HG02884 (cell line): ENCODE results near the gene PDS5A.
"Not testable (repeated sequence)": the region's sequence is repeated elsewhere in the genome, so short reads cannot be mapped to it uniquely, and the experiment has no call there.

Source experiments
- ATAC-seq: cut with Tn5 transposase; IDR thresholded peaks from one replicate; pipeline ENCODE4 v1.9.1; 2021; ENCODE audit warnings: mild to moderate bottlenecking, moderate library complexity; ENCODE audit not compliant: unreplicated experiment

Gene PDS5A, protein sequence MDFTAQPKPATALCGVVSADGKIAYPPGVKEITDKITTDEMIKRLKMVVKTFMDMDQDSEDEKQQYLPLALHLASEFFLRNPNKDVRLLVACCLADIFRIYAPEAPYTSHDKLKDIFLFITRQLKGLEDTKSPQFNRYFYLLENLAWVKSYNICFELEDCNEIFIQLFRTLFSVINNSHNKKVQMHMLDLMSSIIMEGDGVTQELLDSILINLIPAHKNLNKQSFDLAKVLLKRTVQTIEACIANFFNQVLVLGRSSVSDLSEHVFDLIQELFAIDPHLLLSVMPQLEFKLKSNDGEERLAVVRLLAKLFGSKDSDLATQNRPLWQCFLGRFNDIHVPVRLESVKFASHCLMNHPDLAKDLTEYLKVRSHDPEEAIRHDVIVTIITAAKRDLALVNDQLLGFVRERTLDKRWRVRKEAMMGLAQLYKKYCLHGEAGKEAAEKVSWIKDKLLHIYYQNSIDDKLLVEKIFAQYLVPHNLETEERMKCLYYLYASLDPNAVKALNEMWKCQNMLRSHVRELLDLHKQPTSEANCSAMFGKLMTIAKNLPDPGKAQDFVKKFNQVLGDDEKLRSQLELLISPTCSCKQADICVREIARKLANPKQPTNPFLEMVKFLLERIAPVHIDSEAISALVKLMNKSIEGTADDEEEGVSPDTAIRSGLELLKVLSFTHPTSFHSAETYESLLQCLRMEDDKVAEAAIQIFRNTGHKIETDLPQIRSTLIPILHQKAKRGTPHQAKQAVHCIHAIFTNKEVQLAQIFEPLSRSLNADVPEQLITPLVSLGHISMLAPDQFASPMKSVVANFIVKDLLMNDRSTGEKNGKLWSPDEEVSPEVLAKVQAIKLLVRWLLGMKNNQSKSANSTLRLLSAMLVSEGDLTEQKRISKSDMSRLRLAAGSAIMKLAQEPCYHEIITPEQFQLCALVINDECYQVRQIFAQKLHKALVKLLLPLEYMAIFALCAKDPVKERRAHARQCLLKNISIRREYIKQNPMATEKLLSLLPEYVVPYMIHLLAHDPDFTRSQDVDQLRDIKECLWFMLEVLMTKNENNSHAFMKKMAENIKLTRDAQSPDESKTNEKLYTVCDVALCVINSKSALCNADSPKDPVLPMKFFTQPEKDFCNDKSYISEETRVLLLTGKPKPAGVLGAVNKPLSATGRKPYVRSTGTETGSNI (N-terminal part only)

DNA sequence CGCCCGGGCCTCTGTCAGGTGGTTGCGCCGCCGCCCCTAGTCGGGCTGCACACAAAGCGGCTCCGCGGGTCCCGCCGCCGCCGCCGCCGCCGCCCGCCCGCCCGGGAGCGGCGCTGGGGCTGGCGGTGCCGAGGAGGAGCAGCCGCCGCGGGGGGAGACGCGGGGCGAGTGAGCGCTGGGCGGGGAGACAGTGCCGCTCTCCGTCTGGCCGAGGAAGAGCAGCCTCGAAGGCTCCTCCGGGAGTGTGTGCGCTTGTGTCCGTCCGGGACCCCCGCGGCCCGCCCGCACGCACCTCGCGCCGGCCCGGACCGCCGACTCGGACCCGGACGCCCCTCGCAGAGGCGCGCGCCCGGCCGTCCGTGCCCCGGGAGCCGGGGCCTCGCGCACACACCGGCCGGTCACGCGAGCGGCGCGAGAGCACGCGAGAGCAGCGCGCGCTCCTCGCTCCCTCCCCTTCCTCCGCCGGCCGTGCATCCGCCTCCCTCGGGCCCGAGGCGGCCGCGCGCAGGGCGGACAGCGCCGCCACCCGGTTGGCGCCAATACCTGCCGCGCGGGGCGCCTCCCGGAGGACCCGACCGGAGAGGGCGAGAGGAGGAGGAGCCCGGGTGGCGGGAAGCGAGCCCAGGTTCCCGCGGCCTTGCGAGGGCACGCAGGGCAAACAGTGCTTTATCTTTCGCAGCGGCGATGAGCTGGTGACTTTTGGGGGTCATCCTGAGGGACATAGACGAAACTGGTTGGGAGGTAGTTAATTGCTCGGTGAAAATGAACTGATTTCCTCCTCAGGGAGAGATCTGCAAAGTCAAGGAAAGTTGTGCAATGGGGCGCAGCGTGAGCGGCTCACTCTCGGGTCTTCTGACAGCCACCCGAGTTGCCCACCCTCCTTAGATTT lies at the start of gene PDS5A:
Gene PDS5A (minus strand): TSS at position 423 of the 889 bp plus-strand sequence. CDS start 1,334 bp downstream, outside the sequence.
- ATAC-seq = peak; percentile 71

DNA sequence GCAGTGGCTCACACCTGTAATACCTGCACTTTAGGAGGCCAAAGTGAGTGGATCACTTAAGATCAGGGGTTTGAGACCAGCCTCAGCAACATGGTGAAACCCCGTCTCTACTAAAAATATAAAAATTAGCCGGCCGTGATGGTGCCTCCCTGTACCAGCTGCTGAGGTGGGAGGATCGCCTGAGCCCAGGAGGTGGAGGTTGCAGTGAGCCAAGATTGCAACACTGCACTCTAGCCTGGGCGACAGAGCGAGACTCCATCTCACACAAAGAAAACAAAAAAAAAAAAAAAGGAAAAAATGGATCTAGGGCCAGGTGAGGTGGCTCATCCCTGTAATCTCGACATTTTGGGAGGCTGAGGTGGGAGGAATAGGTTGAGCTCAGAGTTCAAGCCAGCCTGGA lies 46.3 kb upstream of the PDS5A start:
- ATAC-seq = not testable (repeated sequence)

DNA sequence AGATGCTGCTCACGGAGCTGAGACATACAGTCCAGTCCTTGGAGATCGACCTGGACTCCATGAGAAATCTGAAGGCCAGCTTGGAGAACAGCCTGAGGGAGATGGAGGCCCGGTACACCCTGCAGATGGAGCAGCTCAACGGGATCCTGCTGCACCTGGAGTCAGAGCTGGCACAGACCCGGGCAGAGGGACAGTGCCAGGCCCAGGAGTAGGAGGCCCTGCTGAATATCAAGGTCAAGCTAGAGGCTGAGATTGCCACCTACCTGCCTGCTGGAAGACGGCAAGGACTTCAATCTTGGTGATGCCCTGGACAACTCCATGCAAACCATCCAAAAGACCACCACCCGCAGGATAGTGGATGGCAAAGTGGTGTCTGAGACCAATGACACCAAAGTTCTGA lies 43.4 kb upstream of the PDS5A start:
- not testable (repeated sequence) for ATAC-seq

DNA sequence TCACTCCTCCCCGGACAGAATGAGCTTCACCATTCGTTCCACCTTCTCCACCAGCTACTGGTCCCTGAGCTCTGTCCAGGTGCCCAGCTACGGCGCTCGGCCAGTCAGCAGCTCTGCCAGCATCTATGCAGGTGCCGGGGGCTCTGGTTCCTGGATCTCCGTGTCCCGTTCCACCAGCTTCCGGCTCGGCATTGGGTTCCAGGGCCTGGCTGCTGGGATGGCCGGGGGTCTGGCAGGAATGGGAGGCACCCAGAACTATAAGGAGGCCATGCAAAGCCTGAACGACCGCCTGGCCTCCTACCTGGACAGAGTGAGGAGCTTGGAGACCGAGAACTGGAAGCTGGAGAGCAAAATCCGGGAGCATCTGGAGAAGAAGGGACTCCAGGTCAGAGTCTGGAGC lies 42.5 kb upstream of the PDS5A start:
- no peak for ATAC-seq

DNA sequence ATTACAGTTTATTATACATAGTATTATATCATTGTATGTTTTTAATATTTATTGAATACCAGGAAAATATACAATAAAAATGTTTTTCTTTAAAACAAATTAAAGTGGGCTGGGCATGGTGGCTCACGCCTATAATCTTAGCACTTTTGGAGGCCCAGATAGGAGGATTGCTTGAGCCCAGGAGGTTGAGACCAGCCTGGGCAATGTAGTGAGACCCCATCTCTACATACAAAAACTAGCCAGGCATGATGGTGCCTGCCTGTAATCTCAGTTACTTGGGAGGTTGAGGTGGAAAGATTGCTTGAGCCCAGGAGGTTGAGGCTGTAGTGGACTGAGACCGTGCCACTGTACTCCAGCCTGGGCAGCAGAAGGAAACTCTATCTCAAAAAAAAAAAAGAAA lies 38.3 kb upstream of the PDS5A start:
- no peak for ATAC-seq

DNA sequence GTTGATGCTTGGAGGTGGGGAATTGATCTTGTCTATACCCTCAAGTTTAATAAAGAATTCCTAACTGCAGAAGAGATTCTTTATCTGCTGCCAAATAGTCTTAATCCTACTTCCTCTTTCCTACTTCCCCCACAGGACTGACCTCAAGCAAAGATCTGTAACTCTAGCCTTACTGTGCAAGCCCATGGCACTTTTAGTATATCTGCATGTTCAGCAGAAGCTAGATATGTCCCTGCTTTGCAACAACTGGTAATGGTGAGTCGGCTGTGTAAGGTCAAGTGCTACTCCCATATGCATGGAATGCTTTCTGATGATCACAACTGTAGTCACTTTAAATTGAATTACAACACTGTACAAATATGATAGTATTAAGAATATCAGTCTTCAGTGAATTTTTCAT lies 26.3 kb upstream of the PDS5A start:
- no peak for ATAC-seq

DNA sequence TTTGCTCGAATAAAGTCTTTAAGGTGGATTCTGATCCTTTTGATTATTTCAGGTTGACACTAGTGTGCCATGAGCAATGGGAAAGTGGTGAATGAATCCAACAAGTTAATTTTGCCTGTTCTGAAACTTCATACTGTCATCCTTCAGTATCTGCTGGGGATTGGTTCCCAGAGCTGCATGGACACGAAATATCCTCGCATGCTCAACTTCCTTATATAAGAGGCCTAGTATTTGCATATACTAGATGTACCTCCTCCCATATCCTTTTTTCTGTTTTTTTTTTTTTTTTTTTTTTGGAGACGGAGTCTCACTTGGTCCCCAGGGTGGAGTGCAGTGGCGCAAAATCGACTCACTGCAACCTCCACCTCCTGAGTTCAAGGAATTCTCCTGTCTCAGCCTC lies 23.0 kb upstream of the PDS5A start:
- ATAC-seq = no peak

DNA sequence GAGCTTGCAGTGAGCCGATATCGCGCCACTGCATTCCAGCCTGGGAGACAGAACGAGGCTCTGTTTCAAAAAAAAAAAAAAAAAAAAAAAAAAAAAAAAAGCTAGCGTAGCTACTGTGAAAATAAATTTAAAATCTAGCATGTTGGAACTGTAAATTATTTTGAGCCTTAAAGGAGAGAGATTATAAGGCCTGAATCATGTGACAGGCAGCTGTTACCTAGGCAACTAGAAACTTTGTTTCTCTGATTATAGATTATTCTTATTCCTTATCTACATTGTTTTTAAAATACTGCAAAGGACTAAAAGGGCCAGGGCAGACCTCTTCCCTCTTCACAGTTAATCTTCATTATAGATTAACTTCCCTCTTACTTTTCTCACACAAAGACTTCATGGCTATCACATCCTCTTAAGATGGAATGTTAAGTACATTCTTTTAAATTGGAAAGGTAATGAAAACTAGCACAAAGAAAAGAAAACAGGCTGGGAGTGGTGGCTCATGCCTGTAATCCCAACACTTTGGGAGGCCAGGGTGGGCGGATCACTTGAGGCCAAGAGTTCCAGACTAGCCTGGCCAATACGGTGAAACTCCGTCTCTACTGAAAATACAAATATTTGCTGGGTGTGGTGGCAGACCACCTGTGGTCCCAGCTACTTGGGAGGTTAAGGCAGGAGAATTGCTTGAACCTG lies 21.1 kb upstream of the PDS5A start:
- no peak for ATAC-seq

DNA sequence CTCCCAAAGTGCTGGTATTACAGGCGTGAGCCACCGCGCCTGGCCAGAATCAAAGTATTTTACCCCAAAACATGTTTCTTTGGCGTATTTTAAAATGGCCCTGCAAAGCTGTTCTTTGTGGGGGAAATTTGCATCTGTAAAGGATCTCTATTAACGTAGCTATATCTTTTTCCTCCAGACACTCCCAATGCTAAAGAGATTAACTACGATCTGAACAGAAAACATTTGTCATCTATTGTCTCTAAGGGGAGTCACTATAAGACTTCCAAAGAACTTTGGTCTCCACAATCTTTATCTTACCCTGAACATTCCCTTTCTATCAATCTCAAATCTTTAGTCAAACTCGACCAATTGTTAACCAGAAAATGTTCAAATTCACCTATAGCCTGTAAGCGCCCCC lies 19.1 kb upstream of the PDS5A start:
- ATAC-seq = no peak

DNA sequence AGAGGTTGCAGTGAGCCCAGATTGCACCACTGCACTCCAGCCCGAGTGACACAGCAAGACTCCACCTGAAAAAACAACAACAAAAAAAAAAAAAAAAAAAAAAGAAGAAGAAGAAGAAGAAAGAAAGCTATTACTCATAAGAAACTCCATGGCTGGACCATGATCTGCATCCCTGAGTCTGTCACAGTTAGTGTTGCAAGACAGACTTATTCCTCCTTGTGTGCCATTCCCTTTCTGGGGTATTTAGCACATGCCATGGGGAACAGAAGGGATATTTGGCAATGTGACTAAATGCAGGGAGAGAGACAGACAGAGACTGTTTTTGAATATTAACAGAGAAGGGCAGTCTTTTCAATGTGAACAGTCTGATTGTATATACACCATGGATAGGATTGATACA lies 16.7 kb upstream of the PDS5A start:
- ATAC-seq = no peak

DNA sequence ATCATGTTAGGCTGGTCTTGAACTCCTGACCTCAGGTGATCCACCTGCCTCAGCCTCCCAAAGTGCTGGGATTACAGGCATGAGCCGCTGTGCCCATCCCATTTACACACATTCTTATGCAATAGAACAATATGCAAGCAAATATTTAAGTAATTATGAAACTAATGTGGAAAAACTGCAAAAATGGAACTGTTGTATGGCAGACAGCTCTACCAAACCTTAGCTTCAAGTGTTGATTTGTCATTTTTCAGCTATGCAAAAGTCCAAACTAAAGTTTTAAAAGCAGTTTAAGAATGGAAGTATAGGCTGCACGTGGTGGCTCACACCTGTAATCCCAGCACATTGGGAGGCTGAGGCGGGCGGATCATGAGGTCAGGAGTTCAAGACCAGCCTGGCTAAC lies 11.7 kb upstream of the PDS5A start:
- ATAC-seq = not testable (repeated sequence)

DNA sequence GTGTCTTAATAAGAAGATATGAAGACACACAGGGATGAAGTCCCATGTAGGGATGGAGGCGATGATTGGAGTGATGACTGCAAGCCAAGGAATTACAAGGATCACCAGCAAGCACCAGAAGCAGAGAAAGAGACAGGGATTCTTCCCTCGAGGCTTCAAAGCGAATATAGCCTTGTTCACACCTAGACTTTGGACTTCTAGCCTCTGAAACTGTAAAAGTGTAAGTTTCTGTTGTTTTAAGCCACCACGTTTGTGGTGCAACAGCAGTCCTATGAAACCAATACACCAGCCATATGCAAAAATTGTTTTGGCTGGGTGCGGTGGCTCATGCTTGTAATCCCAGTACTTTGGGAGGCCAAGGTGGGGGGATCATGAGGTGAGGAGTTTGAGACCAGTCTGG lies 9.8 kb upstream of the PDS5A start:
- ATAC-seq = no peak

DNA sequence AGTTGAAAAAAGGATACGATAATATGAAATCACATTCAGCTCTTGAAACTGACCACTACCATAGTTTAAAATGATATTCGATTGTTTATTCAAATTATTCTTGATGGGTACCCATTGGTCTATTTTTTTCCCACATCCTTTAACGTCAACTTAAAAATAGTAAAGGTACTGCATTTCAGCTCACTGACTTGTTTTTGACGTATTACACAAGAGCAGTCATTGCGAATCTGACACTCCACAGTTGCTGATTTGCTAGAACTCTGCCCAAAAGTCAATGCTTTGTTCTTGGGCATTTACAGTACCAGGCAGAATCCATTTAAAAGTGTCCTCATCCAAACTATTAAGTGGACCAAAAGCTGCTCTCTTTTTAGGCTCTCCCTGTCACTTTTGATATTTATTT lies 1.2 kb upstream of the PDS5A start:
- ATAC-seq = no peak

DNA sequence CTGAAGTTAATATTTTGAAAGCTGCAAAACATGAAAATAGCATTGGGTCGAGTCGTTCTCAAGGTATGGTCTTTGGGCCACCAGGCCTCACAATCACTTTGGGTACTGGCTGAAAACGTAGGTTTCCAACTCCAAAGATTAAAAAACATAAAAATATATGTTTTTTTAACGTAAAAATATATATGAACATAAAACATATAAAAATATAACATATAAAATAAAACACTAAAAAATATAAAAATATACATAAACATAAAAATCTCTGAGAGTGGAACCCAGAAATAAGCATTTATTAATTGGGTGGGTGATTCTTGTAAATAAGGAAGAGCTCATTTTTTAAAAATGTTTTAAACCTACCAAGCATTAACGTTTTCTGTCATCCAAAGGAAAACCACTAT lies 666 bp upstream of the PDS5A start:
- ATAC-seq = no peak

DNA sequence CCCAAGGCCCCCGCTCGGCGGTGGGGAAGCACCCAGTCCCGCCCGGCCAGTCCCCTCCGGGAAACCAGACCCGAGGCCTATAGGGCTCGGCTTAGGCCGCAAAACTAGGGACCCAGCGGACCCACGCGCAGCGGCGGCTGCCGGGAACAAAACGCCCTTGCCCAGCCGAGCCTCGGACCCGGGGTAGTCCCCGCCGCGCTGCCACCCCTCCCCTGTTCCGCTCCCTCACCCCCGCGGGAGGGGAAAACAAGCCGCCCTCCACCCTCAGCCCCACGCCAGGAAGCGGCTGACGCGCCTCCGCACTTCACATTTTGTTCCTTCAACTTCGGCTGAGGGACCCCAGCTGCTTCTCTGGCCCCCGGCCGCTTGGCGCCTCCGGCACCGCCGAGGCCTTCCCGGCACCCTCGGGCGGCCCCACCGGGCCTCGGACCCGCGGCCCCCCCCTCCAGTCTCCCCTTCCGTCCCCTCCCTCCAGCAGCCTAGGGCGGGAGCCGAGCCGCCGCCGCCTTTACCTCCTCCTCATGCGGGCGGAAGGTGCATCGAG lies 694 bp downstream of the PDS5A start:
- ATAC-seq = peak; percentile 14

DNA sequence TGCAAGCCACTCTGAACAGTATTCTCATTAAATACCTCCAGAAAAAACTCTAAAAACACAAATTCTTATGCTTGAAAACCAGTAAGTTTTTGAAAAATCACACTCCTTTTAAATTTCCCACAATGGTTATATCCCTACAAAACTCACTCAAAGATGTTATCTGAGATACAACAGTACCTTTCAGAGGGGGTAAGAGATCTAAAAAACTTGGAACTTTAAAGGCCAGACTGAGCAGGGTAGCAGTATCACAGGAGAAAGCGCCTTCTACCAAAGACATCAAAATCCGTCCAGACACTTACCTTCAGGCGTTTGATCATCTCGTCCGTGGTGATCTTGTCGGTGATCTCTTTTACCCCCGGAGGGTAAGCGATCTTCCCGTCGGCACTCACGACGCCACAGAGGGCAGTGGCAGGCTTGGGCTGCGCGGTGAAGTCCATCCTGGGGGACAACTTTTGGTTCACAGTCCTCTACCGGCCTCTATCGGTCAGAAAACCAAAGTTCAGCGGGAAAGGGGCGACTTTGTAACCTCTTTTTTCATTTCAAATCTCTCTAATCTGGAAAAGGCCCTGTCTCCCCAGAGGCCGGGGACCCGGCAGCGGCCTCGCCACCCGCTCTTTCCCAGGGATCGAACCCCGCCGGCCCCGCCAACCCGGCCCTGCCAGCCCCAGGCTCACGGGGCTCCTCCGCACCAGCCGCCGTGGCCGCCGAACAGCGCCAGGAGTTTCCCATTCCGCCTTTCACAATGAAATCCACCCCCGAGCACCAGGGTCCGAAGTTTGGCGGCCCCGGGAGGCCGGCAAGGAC lies 1.4 kb downstream of the PDS5A start:
- ATAC-seq = peak; percentile 28

DNA sequence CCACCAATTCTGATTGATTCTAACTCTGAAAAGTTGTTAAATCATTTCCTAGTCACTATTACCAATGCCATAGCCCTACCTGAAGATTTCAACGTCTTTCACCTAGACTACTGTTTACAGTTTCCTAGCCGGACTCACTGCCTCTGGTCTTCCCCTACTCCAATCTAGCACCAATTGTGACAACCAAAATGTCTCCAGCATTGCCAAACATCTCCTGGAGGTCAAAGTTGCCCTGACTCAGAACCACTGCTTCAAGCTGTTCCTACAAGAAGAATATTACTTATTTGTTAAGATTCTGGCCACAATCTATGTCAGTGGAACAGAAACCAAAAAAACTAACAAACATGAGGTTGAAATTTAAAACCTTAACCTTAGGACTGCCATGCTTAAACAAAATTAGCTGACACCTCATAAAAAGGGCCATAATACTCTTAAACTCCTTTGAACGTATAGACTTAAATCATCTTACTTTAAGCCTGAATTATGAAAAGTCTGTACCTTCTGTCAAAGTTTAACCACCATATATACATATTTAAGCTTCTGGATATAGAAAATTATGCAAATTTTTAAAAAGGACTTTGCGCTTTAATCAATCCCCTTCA lies 2.1 kb downstream of the PDS5A start:
- no peak for ATAC-seq

DNA sequence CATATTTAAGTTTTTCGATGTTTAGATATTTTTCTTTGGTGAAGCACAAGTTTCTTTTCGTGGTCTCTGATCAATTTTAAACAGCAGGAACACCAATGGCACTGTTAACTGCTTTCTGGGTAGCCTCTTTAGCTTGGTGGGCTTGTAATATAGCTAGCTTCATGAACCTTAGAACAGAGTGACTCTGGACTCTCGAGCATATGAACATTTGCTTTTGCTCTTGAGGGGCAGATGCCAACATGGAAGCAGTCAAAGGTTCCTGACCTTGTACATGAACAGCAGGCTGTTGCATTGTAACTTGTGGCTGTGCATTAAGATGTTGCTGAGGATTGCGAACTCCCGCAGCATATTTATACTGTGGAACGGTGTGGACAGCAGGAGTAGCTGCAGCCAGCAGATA lies 4.7 kb downstream of the PDS5A start:
- not testable (repeated sequence) for ATAC-seq
